ENCODE measurements around the gene TMEM156. TPM values are rescaled to one million over a fixed set of nuclear protein-coding genes. Genes with fewer than 3 reads are reported as not detected.
"Not testable (repeated sequence)": the region's sequence is repeated elsewhere in the genome, so short reads cannot be mapped to it uniquely, and the experiment has no call there.

TMEM156 gene
- total RNA-seq, 6 experiments from 2014 or later = 0.29 to 2.8 (median 1.2) TPM; not detected in 1

DNA sequence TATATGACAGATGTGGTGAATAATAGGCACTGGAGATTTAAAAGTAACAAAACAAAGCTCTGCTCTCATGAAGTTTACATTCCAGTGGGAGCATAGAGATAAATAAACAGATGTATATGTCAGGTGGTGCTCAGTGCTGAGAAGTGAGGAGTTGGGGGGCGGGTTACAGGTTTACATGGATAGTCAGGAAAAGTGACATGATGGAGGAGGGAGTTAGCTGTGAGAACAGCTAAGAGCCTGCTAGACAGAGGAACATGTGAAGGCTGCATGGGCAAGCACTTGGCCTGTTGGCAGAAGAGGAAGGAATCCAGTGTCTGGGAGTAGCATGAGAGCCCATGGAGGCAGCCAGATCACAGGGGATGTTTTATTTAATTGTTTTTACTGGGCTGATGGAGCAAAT lies 10.2 kb upstream of the TMEM156 start:
- intact Hi-C loops (cut with DNase I) = no loop called here
- H3K4me3 ChIP-seq = no peak overlapping the region
- ATAC-seq = no peak
- 100% methylated on average over 1 of the region's 1 CpG for WGBS (ENCODE audit: insufficient coverage, low coverage, low lambda C conversion rate, missing lambda C conversion rate)
- no peaks in the 10 kb centered on the region for H3K27me3 ChIP-seq
- no peaks in the 10 kb centered on the region for H3K36me3 ChIP-seq
- TF ChIP-seq POLR2A (IDR thresholded peaks at IDR 0.05) = no peak
- no peak for TF ChIP-seq CTCF (IDR thresholded peaks at IDR 0.05)
- H3K9me3 ChIP-seq = no peaks in the 10 kb centered on the region
- H3K4me1 ChIP-seq = peaks cover 0 to 13% (median 2%) of the 10 kb centered on the region in 4 donors
- peak in 1 of 3 donors; percentile 29 for DNase-seq
- H3K27ac ChIP-seq = peak overlapping the region; percentile 25 to 95 (median 85)

GRCh38 chr4:39039108-39039507 lies 6.9 kb upstream of the TMEM156 start:
- intact Hi-C loops (cut with DNase I) = no loop called here
- DNase-seq = no peak
- Histone ChIP-seq H3K36me3 (no peaks in the 10 kb centered on the region), H3K4me3 (no peak overlapping the region), H3K27ac (no peak overlapping the region), H3K4me1 (peaks cover 0 to 10% (median 2%) of the 10 kb centered on the region in 4 donors), H3K9me3 (no peaks in the 10 kb centered on the region), H3K27me3 (no peaks in the 10 kb centered on the region)
- no peak for ATAC-seq
- 95% methylated on average over 3 of the region's 3 CpGs for WGBS (ENCODE audit: insufficient coverage, low coverage, low lambda C conversion rate, missing lambda C conversion rate)
- TF ChIP-seq POLR2A (IDR thresholded peaks at IDR 0.05) (no peak), CTCF (IDR thresholded peaks at IDR 0.05) (no peak)

DNA sequence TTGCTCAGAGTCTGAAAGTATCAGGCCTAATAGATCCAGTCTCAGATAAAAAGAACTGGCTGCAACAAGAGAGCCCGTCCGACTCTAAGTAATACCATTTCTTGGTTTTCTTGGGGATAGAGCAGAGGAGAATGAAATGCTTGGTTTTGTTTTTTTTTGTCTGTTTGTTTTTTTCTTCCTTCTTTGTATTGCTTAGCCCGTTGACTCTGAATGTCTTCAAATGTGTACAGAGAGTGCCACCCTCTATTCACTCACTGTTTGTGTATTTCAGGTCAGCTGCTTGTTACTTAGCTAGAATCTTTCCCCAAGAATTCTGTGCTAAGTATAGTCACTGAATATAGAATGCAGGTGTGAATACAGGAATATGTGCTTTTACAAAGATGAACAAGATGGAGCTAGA lies 5.7 kb upstream of the TMEM156 start:
- 87% methylated on average over 3 of the region's 3 CpGs for WGBS (ENCODE audit: insufficient coverage, low coverage, low lambda C conversion rate, missing lambda C conversion rate)
- TF ChIP-seq POLR2A (IDR thresholded peaks at IDR 0.05) = no peak
- no peak for TF ChIP-seq CTCF (IDR thresholded peaks at IDR 0.05)
- ATAC-seq (no peak), DNase-seq (no peak)
- Histone ChIP-seq H3K4me1 (peaks cover 0 to under 1% (median 0%) of the 10 kb centered on the region in 4 donors), H3K27ac (no peak overlapping the region), H3K4me3 (no peak overlapping the region), H3K9me3 (no peaks in the 10 kb centered on the region), H3K27me3 (no peaks in the 10 kb centered on the region), H3K36me3 (no peaks in the 10 kb centered on the region)
- intact Hi-C loops (cut with DNase I) = no loop called here

GRCh38 chr4:39037491-39037825 lies 5.2 kb upstream of the TMEM156 start:
- intact Hi-C loops (cut with DNase I) = no loop called here
- Histone ChIP-seq H3K4me1 (no peaks in the 10 kb centered on the region), H3K9me3 (no peaks in the 10 kb centered on the region), H3K27ac (no peak overlapping the region), H3K27me3 (no peaks in the 10 kb centered on the region), H3K36me3 (no peaks in the 10 kb centered on the region), H3K4me3 (no peak overlapping the region)
- TF ChIP-seq POLR2A (IDR thresholded peaks at IDR 0.05) = no peak
- no peak for TF ChIP-seq CTCF (IDR thresholded peaks at IDR 0.05)
- ATAC-seq = no peak
- WGBS (ENCODE audit: insufficient coverage, low coverage, low lambda C conversion rate, missing lambda C conversion rate) = 82% methylated on average over 1 of the region's 4 CpGs
- no peak for DNase-seq

DNA sequence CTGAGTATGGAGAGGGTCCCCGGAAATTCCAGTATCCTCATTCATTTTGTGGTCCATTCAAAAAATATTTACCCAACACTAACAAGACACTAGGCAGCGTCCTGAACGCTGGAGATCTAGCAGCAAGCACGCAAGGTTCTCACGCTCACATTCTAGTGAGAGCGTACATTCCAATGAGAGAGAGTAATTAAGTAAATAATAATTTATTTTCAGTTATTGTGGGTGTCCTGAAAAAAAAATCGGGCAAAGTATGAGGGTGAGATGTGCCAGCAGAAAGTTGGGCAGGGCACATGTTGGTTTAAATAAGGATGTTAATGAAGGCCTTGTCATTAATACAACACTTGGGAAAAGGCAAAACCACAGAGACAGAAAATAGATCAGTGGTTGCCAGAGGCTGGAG lies 4.0 kb upstream of the TMEM156 start:
- Histone ChIP-seq H3K27me3 (no peaks in the 10 kb centered on the region), H3K36me3 (no peaks in the 10 kb centered on the region), H3K4me3 (no peak overlapping the region), H3K27ac (no peak overlapping the region), H3K4me1 (no peaks in the 10 kb centered on the region), H3K9me3 (no peaks in the 10 kb centered on the region)
- ATAC-seq (no peak), DNase-seq (no peak)
- intact Hi-C loops (cut with DNase I) = no loop called here
- 92% methylated on average over 7 of the region's 7 CpGs for WGBS (ENCODE audit: insufficient coverage, low coverage, low lambda C conversion rate, missing lambda C conversion rate)
- TF ChIP-seq POLR2A (IDR thresholded peaks at IDR 0.05) (no peak), CTCF (IDR thresholded peaks at IDR 0.05) (no peak)

- H3K36me3 ChIP-seq; ATAC-seq; H3K4me1 ChIP-seq; H3K27me3 ChIP-seq; H3K9me3 ChIP-seq; intact Hi-C loops (cut with DNase I); DNase-seq: not testable (repeated sequence)
- 50% methylated on average over 6 of the region's 6 CpGs for WGBS (ENCODE audit: insufficient coverage, low coverage, low lambda C conversion rate, missing lambda C conversion rate)
- Histone ChIP-seq H3K27ac (peak overlapping the region in 2 of 3 donors; percentile 29 to 33), H3K4me3 (peak overlapping the region in 2 of 3 donors; percentile 7 to 14)
These were observed 604 bp downstream of the TMEM156 start for GRCh38 chr4:39031590-39032020.

All from right lobe of liver (tissue), 6 donors.